Stomach (tissue), 4 donors: Measurements from ENCODE around the gene ARID4B.

Experiments used
- EP300 ChIP-seq: sonication (generic); formaldehyde crosslinking; IDR thresholded peaks from one replicate; pipeline ENCODE4 v1.6.1; 2017; ENCODE audit warnings: antibody characterized with exemption
- POLR2A ChIP-seq, 4 donors: fragments of 450-650 bp; IDR thresholded peaks; one replicate each; pipeline ENCODE4 v1.6.1; 2016; ENCODE audit warnings: antibody characterized with exemption in 4 of 4, control low read depth in 2 of 4, mild to moderate bottlenecking in 1 of 4, moderate library complexity in 1 of 4
- POLR2AphosphoS5 ChIP-seq, 3 donors: sonication (generic); formaldehyde crosslinking; IDR thresholded peaks; one replicate each; pipeline ENCODE4 v1.6.1; 2016; ENCODE audit warnings: antibody characterized with exemption in 3 of 3
- TF ChIP-seq, protein P1 (sequence below), 7 experiments: fragments of 450-650 bp in 4 of 7; fragments of 200-600 bp in 3 of 7; sonication (generic) in 3 of 7; IDR thresholded peaks; one replicate each; pipeline ENCODE4 v1.5.1; 2016 to 2019; ENCODE audit warnings: antibody characterized with exemption in 7 of 7, control low read depth in 2 of 7, mild to moderate bottlenecking in 1 of 7

DNA sequence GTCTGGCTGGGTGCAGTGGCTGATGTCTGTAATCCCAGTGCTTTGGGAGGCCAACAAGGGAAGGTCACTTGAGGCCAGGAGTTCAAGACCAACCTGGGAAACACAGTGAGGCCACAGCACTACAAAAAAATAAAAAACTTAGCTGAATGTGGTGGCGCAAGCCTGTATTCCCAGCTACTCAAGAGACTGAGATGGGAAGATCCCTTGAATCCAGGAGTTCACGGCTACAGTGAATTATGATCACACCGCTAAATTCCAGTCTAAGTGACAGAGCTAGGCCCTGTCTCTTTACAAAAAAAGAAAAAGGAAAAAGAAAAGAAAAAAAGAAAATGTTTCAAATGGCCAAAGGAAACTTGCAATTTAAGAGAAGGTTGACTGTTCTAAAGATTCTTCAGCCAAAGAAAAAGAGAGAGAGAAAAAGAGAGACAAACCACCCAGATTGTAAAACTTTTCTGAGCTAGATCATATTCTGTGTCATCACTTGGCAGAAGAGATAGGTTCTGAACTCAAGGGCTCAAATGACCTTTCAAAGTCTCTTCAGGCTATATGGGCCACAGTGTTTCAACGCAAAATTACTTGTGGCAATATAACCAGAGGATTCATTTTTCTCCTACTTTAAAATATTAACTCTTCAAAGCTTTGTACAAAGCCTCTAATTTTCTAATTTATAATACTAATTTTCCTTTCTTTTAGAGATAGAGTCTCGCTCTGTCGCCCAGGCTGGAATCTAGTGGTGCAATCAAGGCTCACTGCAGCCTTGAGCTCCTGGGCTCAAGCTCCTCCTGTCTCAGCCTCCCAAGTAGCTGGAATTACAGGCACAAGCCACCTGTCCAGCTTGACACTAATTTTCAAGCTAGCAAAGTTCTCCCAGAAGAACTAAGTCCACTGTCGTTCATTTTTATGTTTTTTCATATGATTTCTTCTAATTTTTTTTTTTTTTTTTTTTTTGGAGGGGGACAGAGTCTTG, 20.5 kb downstream of the ARID4B start:
- TF ChIP-seq EP300, result no peak
- TF ChIP-seq, protein P1, sequence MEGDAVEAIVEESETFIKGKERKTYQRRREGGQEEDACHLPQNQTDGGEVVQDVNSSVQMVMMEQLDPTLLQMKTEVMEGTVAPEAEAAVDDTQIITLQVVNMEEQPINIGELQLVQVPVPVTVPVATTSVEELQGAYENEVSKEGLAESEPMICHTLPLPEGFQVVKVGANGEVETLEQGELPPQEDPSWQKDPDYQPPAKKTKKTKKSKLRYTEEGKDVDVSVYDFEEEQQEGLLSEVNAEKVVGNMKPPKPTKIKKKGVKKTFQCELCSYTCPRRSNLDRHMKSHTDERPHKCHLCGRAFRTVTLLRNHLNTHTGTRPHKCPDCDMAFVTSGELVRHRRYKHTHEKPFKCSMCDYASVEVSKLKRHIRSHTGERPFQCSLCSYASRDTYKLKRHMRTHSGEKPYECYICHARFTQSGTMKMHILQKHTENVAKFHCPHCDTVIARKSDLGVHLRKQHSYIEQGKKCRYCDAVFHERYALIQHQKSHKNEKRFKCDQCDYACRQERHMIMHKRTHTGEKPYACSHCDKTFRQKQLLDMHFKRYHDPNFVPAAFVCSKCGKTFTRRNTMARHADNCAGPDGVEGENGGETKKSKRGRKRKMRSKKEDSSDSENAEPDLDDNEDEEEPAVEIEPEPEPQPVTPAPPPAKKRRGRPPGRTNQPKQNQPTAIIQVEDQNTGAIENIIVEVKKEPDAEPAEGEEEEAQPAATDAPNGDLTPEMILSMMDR (IDR thresholded peaks at IDR 0.05), result no peak
- TF ChIP-seq POLR2A (IDR thresholded peaks at IDR 0.05), result no peak
- TF ChIP-seq POLR2AphosphoS5 (IDR thresholded peaks at IDR 0.05), result no peak
